ENCODE data around the gene TNNI3K. TPM values are rescaled to one million over a fixed set of nuclear protein-coding genes. Genes with fewer than 3 reads are reported as not detected.
"Not testable (repeated sequence)": the region's sequence is repeated elsewhere in the genome, so short reads cannot be mapped to it uniquely, and the experiment has no call there.

TNNI3K gene
- total RNA-seq, 2 experiments from 2014 or later, result 0.45 to 0.67 TPM

GRCh38 chr1:74245168-74245772 lies 10.1 kb downstream of the TNNI3K start:
- peaks cover 2% of the 10 kb centered on the region for H3K9me3 Mint-ChIP-seq
- no peaks in the 10 kb centered on the region for H3K27me3 Mint-ChIP-seq
- no peak overlapping the region for H3K27ac Mint-ChIP-seq
- no peak for ATAC-seq (ENCODE audit: low read depth)
- no peaks in the 10 kb centered on the region for H3K36me3 Mint-ChIP-seq
- no peaks in the 10 kb centered on the region for H3K4me1 Mint-ChIP-seq
- POLR2A ChIA-PET, result no interaction called here
- H3K4me3 Mint-ChIP-seq, result no peak overlapping the region
- no peak for DNase-seq

- peaks cover 2% of the 10 kb centered on the region for H3K9me3 Mint-ChIP-seq
- no peaks in the 10 kb centered on the region for H3K36me3 Mint-ChIP-seq
- H3K4me3 Mint-ChIP-seq, result no peak overlapping the region
- no peaks in the 10 kb centered on the region for H3K4me1 Mint-ChIP-seq
- H3K27me3 Mint-ChIP-seq, result no peaks in the 10 kb centered on the region
- POLR2A ChIA-PET, result no interaction called here
- DNase-seq (no peak), ATAC-seq (ENCODE audit: low read depth) (no peak)
- no peak overlapping the region for H3K27ac Mint-ChIP-seq
Measured at GRCh38 chr1:74246315-74246714, 11.1 kb downstream of the TNNI3K start.

GRCh38 chr1:74247881-74248528 lies 12.8 kb downstream of the TNNI3K start:
- Mint-ChIP-seq H3K9me3 (peaks cover 2% of the 10 kb centered on the region), H3K4me1 (no peaks in the 10 kb centered on the region), H3K27ac (no peak overlapping the region), H3K27me3 (no peaks in the 10 kb centered on the region), H3K36me3 (no peaks in the 10 kb centered on the region), H3K4me3 (no peak overlapping the region)
- DNase-seq, result no peak
- no peak for ATAC-seq (ENCODE audit: low read depth)
- POLR2A ChIA-PET, result no interaction called here

- ATAC-seq (ENCODE audit: low read depth); H3K4me3 Mint-ChIP-seq; POLR2A ChIA-PET; H3K4me1 Mint-ChIP-seq; H3K36me3 Mint-ChIP-seq; H3K27me3 Mint-ChIP-seq; DNase-seq; H3K27ac Mint-ChIP-seq; H3K9me3 Mint-ChIP-seq: not testable (repeated sequence)
Measured at GRCh38 chr1:74253243-74253824, 18.1 kb downstream of the TNNI3K start.

DNA sequence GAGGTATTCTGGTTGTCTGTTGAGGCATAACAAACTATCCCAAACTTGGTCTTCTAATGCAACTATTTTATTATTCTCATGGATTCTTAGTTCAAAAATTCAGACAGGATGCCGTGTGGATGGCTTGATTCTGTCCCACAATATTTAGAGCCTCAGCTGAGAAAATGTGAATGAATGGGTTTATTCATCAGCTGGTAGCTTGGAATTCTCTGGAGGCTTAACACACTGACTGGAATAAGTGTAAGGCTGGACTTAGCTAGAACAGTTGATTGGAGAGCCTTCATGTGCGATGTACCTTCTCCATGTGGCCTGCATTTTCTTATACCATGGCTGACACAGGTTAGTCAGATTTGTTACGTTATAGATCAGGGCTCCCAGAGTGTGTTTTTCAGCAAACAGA lies 30.8 kb downstream of the TNNI3K start:
- Mint-ChIP-seq H3K27ac (no peak overlapping the region), H3K4me1 (no peaks in the 10 kb centered on the region), H3K27me3 (no peaks in the 10 kb centered on the region), H3K4me3 (no peak overlapping the region), H3K9me3 (no peaks in the 10 kb centered on the region), H3K36me3 (no peaks in the 10 kb centered on the region)
- POLR2A ChIA-PET, result no interaction called here
- ATAC-seq (ENCODE audit: low read depth) (no peak), DNase-seq (no peak)

- no peaks in the 10 kb centered on the region for H3K4me1 Mint-ChIP-seq
- ATAC-seq (ENCODE audit: low read depth) (no peak), DNase-seq (no peak)
- H3K36me3 Mint-ChIP-seq, result no peaks in the 10 kb centered on the region
- no peak overlapping the region for H3K27ac Mint-ChIP-seq
- H3K9me3 Mint-ChIP-seq, result no peaks in the 10 kb centered on the region
- H3K4me3 Mint-ChIP-seq, result no peak overlapping the region
- POLR2A ChIA-PET, result no interaction called here
- H3K27me3 Mint-ChIP-seq, result no peaks in the 10 kb centered on the region
Measured at GRCh38 chr1:74271503-74271902, 36.3 kb downstream of the TNNI3K start.

DNA sequence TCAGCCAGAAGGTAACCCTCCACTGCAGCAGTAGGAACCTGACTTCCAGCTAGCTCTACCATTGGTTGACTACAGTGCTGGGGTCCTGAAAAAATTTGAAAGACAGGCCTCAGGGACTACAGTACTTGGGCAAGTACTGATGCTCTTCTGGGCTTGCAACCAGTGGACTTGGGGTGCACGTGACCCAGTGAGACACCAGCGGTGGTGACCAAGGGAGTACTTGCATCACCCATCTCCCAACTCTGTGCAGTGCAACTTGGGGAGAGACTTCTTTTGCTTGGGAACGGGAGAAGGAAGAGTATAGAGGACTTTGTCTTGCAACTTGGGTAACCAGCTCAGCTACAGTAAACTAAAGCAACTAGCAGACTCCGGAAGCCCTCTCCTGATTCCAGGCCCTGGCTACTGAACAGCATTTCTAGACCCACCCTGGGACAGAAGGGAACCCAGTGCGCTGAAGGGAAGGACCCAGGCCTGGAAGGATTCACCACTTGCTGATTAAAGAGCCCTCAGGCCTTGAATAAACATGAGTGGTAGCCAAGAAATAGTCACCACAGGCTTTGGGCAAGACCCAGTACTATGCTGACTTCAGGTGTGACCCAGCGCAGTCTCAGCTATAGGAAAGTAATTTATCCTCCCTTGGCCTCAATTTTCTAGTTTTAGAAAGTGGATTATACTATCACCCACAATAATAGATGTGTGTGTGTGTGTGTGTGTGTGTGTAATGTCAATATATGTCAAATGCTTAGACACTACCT lies 45.6 kb downstream of the TNNI3K start:
- Mint-ChIP-seq H3K9me3 (peaks cover 3% of the 10 kb centered on the region), H3K4me3 (no peak overlapping the region), H3K27me3 (no peaks in the 10 kb centered on the region), H3K27ac (no peak overlapping the region), H3K4me1 (no peaks in the 10 kb centered on the region), H3K36me3 (no peaks in the 10 kb centered on the region)
- no peak for DNase-seq
- POLR2A ChIA-PET, result interaction anchor here (0.6 kb wide), 1 partner anchor 569 kb away, joined by 3 read pairs; no protein-coding TSS in a partner anchor
- ATAC-seq (ENCODE audit: low read depth), result no peak

DNA sequence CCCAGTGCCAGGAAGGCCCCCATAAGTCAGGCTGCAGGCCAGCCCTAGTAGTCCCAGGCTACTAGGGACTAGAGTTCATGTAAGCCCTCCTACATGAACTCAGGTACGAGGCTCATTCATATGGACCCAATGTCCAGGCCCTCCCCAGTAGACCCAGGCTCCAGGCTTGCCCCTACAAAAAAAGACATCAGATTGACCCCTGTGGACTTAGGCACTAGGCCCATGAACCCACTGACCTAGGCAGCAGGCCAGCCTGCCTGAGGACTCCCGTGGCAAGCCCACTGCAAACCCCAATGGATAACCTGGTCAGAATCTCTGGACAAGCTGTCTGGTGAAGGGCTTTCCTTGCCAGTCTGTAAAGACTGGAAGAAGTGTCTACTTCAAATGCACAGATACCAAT lies 51.2 kb downstream of the TNNI3K start:
- Mint-ChIP-seq H3K36me3 (no peaks in the 10 kb centered on the region), H3K4me3 (no peak overlapping the region), H3K27me3 (no peaks in the 10 kb centered on the region), H3K27ac (no peak overlapping the region), H3K4me1 (no peaks in the 10 kb centered on the region), H3K9me3 (peaks cover 6% of the 10 kb centered on the region)
- POLR2A ChIA-PET, result no interaction called here
- no peak for ATAC-seq (ENCODE audit: low read depth)
- DNase-seq, result no peak

DNA sequence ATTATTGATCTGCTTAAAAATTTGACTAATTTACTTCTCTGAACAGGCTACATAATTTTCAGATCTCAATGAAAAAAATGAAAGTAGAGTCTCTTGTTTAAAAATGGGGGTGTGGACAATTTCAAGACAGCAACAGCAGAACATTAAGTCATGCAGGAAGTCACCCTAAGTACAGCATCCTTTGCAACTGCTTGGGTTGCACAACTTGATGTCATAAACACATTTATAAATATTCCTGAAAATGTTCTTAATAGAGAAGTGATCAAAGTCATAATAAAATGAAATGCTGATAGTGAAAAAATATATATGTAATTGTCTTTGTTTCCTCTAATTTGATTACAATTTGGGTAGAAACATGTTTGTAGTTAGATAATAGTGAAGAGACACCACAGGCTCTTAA lies 79.3 kb downstream of the TNNI3K start:
- DNase-seq (no peak), ATAC-seq (ENCODE audit: low read depth) (no peak)
- POLR2A ChIA-PET, result no interaction called here
- Mint-ChIP-seq H3K27me3 (peaks cover 2% of the 10 kb centered on the region), H3K27ac (no peak overlapping the region), H3K4me3 (no peak overlapping the region), H3K4me1 (no peaks in the 10 kb centered on the region), H3K9me3 (peaks cover 3% of the 10 kb centered on the region), H3K36me3 (no peaks in the 10 kb centered on the region)

GRCh38 chr1:74316302-74316701 lies 81.1 kb downstream of the TNNI3K start:
- H3K27me3 Mint-ChIP-seq, result no peaks in the 10 kb centered on the region
- POLR2A ChIA-PET, result no interaction called here
- no peak for ATAC-seq (ENCODE audit: low read depth)
- no peaks in the 10 kb centered on the region for H3K36me3 Mint-ChIP-seq
- H3K27ac Mint-ChIP-seq, result no peak overlapping the region
- no peaks in the 10 kb centered on the region for H3K4me1 Mint-ChIP-seq
- no peak overlapping the region for H3K4me3 Mint-ChIP-seq
- no peak for DNase-seq
- no peaks in the 10 kb centered on the region for H3K9me3 Mint-ChIP-seq

DNA sequence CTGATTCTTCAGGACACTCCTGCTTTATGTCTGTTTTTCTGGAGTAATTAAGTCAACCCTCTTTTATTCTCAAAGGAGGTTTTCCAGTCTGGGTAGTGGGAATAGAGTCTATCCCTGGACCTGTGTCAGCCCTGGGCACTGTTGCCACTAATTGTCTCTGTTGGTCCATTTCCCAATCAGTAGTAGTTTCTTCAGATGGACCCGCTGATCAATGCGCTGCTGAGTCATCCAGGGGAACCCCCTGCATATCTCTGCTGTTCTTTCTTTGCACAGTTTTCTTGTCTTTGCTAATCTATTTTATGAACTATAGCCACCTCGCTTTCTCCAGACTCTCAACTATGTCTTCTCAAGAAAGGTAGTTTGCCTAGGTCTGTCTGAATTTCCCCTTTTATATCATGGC lies 82.5 kb downstream of the TNNI3K start:
- ATAC-seq (ENCODE audit: low read depth), result no peak
- Mint-ChIP-seq H3K27me3 (no peaks in the 10 kb centered on the region), H3K4me1 (no peaks in the 10 kb centered on the region), H3K36me3 (no peaks in the 10 kb centered on the region), H3K4me3 (no peak overlapping the region), H3K9me3 (no peaks in the 10 kb centered on the region), H3K27ac (no peak overlapping the region)
- POLR2A ChIA-PET, result no interaction called here
- DNase-seq, result no peak

- H3K4me1 Mint-ChIP-seq, result no peaks in the 10 kb centered on the region
- no peak overlapping the region for H3K27ac Mint-ChIP-seq
- no peak for DNase-seq
- H3K36me3 Mint-ChIP-seq, result no peaks in the 10 kb centered on the region
- H3K27me3 Mint-ChIP-seq, result peaks cover 3% of the 10 kb centered on the region
- POLR2A ChIA-PET, result no interaction called here
- no peaks in the 10 kb centered on the region for H3K9me3 Mint-ChIP-seq
- H3K4me3 Mint-ChIP-seq, result no peak overlapping the region
- ATAC-seq (ENCODE audit: low read depth), result no peak
Measured at GRCh38 chr1:74323937-74324473, 88.8 kb downstream of the TNNI3K start.

DNA sequence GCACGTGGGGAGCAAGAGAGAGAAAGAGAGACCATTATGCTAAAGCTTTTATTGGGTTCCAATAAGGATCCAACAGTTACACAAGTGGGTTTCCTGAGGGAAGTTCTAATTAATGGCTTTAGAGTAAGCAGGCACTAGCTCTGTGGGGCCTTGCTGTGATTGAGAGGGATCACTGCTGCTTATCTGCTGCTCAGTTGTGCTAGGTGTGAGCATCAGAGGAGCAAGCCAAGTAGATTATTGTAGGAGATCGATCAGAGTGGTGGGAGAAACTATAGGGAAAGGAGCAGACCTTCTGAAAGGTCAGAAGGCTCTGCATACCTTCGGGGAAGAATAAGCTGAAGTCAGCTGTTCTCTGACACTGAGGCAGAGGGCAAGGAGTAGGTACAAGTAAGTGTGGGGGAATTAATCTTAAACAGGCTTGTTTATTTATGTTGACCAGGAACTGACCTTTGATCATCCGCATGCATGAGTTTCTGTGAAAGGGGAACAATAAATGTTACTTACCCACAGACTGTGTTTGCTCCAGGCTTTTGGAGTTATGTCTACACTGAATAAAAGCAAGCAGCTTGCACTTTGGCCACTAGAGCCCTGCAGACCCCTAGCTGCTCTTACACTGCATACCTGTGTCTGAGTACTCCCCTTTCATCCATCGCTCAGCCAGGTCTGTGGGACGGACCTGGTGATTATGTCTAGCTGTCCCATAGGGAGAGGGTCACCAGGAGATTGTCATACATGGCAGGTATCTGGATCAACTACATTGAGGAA lies 89.7 kb downstream of the TNNI3K start:
- Mint-ChIP-seq H3K27ac (no peak overlapping the region), H3K4me1 (no peaks in the 10 kb centered on the region), H3K27me3 (peaks cover 3% of the 10 kb centered on the region), H3K4me3 (no peak overlapping the region), H3K9me3 (no peaks in the 10 kb centered on the region), H3K36me3 (no peaks in the 10 kb centered on the region)
- DNase-seq (no peak), ATAC-seq (ENCODE audit: low read depth) (no peak)
- POLR2A ChIA-PET, result no interaction called here
